Activated CD8-positive, alpha-beta memory T cell treated with anti-CD3 and anti-CD28 coated beads, Interleukin-2, amount 10 ng/mL, durations not matched to agents 7 days and 5 days (primary cell): Measurements from ENCODE around the gene TMSB15A. TPM values are rescaled to one million over a fixed set of nuclear protein-coding genes. Genes with fewer than 3 reads are reported as not detected.
"Not testable (repeated sequence)": the region's sequence is repeated elsewhere in the genome, so short reads cannot be mapped to it uniquely, and the experiment has no call there.

ENCODE experiments used
- ATAC-seq: fragments of 150-1000 bp; cut with Tn5 transposase; one replicate; pipeline ENCODE4 v1.10.0; 2021; ENCODE audit warnings: moderate library complexity
- CTCF ChIA-PET: fragments of 350-600 bp; sonication (Branson Sonifier 250); formaldehyde crosslinking; loops from one replicate; lab custom pipeline; 2021; ENCODE audit warnings: antibody characterized with exemption; lab: Charles Lee
- DNase-seq: peaks from one replicate; pipeline ENCODE4 v3.0.0-alpha.2; 2020
- H3K27ac Mint-ChIP-seq: one replicate; pipeline ENCODE4 v1.8.0; 2021; ENCODE audit warnings: mild to moderate bottlenecking, mixed read lengths
- H3K27me3 Mint-ChIP-seq: one replicate; pipeline ENCODE4 v1.8.0; 2021; ENCODE audit warnings: mixed read lengths
- H3K36me3 Mint-ChIP-seq: one replicate; pipeline ENCODE4 v1.8.0; 2021; ENCODE audit warnings: mild to moderate bottlenecking, mixed read lengths
- H3K4me1 Mint-ChIP-seq: one replicate; pipeline ENCODE4 v1.8.0; 2021; ENCODE audit warnings: mixed read lengths
- H3K4me3 Mint-ChIP-seq: one replicate; pipeline ENCODE4 v1.8.0; 2021; ENCODE audit warnings: mild to moderate bottlenecking, moderate library complexity, mixed read lengths
- H3K9me3 Mint-ChIP-seq: one replicate; pipeline ENCODE4 v1.8.0; 2022; ENCODE audit warnings: low read depth, mixed read lengths
- total RNA-seq, 2 experiments: library from RNA; stranded (reverse); gene quantifications; one replicate each; pipeline ENCODE4 v1.2.3, GENCODE V29; 2021

The TMSB15A gene
- total RNA-seq, 2 experiments from 2014 or later = 0.56 to 0.76 TPM

GRCh38 chrX:102470215-102470614 lies 46.3 kb downstream of the TMSB15A start:
- H3K9me3 Mint-ChIP-seq, H3K27ac Mint-ChIP-seq, H3K4me1 Mint-ChIP-seq, ATAC-seq, H3K36me3 Mint-ChIP-seq, H3K4me3 Mint-ChIP-seq, DNase-seq, H3K27me3 Mint-ChIP-seq, CTCF ChIA-PET: not testable (repeated sequence)

Other genes starting within 250 kb of the TMSB15A start
- not detected for gene NXF2B, start 76.7 kb downstream of the TMSB15A start, total RNA-seq
- not detected for gene TCP11X2, start 44.9 kb downstream of the TMSB15A start, total RNA-seq
- 1 to 10 TPM; 4.5 to 5.0 TPM for gene ARMCX5, start 82.8 kb upstream of the TMSB15A start, total RNA-seq
- 1 to 10 TPM in 1 of 2 experiments, under 1 TPM in 1; 0.37 to 1.7 TPM for gene GPRASP1, start 134.7 kb upstream of the TMSB15A start, total RNA-seq
- under 1 TPM; 0.15 to 0.21 TPM for gene GPRASP2, start 195.7 kb upstream of the TMSB15A start, total RNA-seq
- 1 to 10 TPM; 2.0 to 2.4 TPM for gene GPRASP3, start 204.0 kb upstream of the TMSB15A start, total RNA-seq